ENCODE data around the gene GRID2IP. TPM values are rescaled to one million over a fixed set of nuclear protein-coding genes. Genes with fewer than 3 reads are reported as not detected.
A peak's percentile ranks its signal among the peaks of the same experiment; 100 is the strongest.

The GRID2IP gene
- total and polyA plus RNA-seq, 2 donors from 2014 or later, result 0.11 to 0.76 TPM

- intact Hi-C loops (cut with DNase I), result no loop called here
- Histone ChIP-seq H3K4me1 (ENCODE audit: control insufficient read depth in 2 of 3, insufficient read depth in 2 of 3, low read depth in 1 of 3, low read length in 3 of 3) (peaks cover 0 to 5% (median 0%) of the 10 kb centered on the region in 3 donors), H3K9ac (ENCODE audit: low read length in 3 of 3) (no peak overlapping the region), H3K4me3 (ENCODE audit: low read length in 3 of 3) (no peak overlapping the region), H3K27me3 (ENCODE audit: control insufficient read depth, insufficient read depth, low read length) (no peaks in the 10 kb centered on the region), H3K9me3 (ENCODE audit: control insufficient read depth in 2 of 3, insufficient read depth in 1 of 3, low read length in 3 of 3) (no peaks in the 10 kb centered on the region), H3K36me3 (ENCODE audit: control insufficient read depth in 2 of 3, insufficient read depth in 3 of 3, low read length in 3 of 3) (no peaks in the 10 kb centered on the region), H3K27ac (ENCODE audit: low read depth in 2 of 2, low read length in 2 of 2) (no peak overlapping the region)
- FAIRE-seq, result no peak
- no peak for DNase-seq
- TF ChIP-seq CTCF (IDR thresholded peaks at IDR 0.05; ENCODE audit: borderline replicate concordance, extremely low read depth, insufficient read depth), result no peak
Observed at GRCh38 chr7:6507906-6508305, 43.4 kb downstream of the GRID2IP start.

GRCh38 chr7:6505685-6506559 lies 45.3 kb downstream of the GRID2IP start:
- Histone ChIP-seq H3K9me3 (ENCODE audit: control insufficient read depth in 2 of 3, insufficient read depth in 1 of 3, low read length in 3 of 3) (no peaks in the 10 kb centered on the region), H3K27ac (ENCODE audit: low read depth in 2 of 2, low read length in 2 of 2) (no peak overlapping the region), H3K9ac (ENCODE audit: low read length in 3 of 3) (no peak overlapping the region), H3K4me1 (ENCODE audit: control insufficient read depth in 2 of 3, insufficient read depth in 2 of 3, low read depth in 1 of 3, low read length in 3 of 3) (peaks cover 0 to 6% (median 0%) of the 10 kb centered on the region in 3 donors), H3K4me3 (ENCODE audit: low read length in 3 of 3) (no peak overlapping the region), H3K36me3 (ENCODE audit: control insufficient read depth in 2 of 3, insufficient read depth in 3 of 3, low read length in 3 of 3) (no peaks in the 10 kb centered on the region), H3K27me3 (ENCODE audit: control insufficient read depth, insufficient read depth, low read length) (no peaks in the 10 kb centered on the region)
- FAIRE-seq, result no peak
- TF ChIP-seq CTCF (IDR thresholded peaks at IDR 0.05; ENCODE audit: borderline replicate concordance, extremely low read depth, insufficient read depth), result no peak
- no peak for DNase-seq
- intact Hi-C loops (cut with DNase I), result no loop called here

- TF ChIP-seq CTCF (IDR thresholded peaks at IDR 0.05; ENCODE audit: borderline replicate concordance, extremely low read depth, insufficient read depth), result no peak
- Histone ChIP-seq H3K27me3 (ENCODE audit: control insufficient read depth, insufficient read depth, low read length) (no peaks in the 10 kb centered on the region), H3K4me3 (ENCODE audit: low read length in 3 of 3) (peak overlapping the region in 2 of 3 donors; percentile 64), H3K36me3 (ENCODE audit: control insufficient read depth in 2 of 3, insufficient read depth in 3 of 3, low read length in 3 of 3) (no peaks in the 10 kb centered on the region), H3K4me1 (ENCODE audit: control insufficient read depth in 2 of 3, insufficient read depth in 2 of 3, low read depth in 1 of 3, low read length in 3 of 3) (peaks cover 0 to 6% (median 0%) of the 10 kb centered on the region in 3 donors), H3K9ac (ENCODE audit: low read length in 3 of 3) (peak overlapping the region in 2 of 3 donors; percentile 37 to 41), H3K9me3 (ENCODE audit: control insufficient read depth in 2 of 3, insufficient read depth in 1 of 3, low read length in 3 of 3) (no peaks in the 10 kb centered on the region), H3K27ac (ENCODE audit: low read depth in 2 of 2, low read length in 2 of 2) (no peak overlapping the region)
- FAIRE-seq (no peak), DNase-seq (no peak)
- intact Hi-C loops (cut with DNase I), result no loop called here
Observed at GRCh38 chr7:6504996-6505395, 46.3 kb downstream of the GRID2IP start.
